Mesenchymal stem cell (in vitro differentiated cells and primary cell): ENCODE data around the gene GABRB3.

Experiments
- DNase-seq: peaks from one replicate; pipeline ENCODE4 v3.0.0-alpha.2; 2013
- H2AFZ ChIP-seq: one replicate; pipeline ENCODE4 v1.6.1; 2013; ENCODE audit warnings: low read depth, mild to moderate bottlenecking, control low read depth, inconsistent platforms, low read length, moderate library complexity
- H2AK5ac ChIP-seq: 2 replicates; pipeline ENCODE4 v1.6.1; 2013; ENCODE audit warnings: low read length, moderate library complexity, mild to moderate bottlenecking, inconsistent platforms; ENCODE audit not compliant: severe bottlenecking
- H2BK120ac ChIP-seq: one replicate; pipeline ENCODE4 v1.6.1; 2013; ENCODE audit warnings: low read depth, mild to moderate bottlenecking, inconsistent platforms, low read length, moderate library complexity
- H2BK12ac ChIP-seq, 2 experiments: one replicate each; pipeline ENCODE4 v1.6.1; 2013; ENCODE audit warnings: inconsistent platforms in 2 of 2, low read length in 2 of 2, mild to moderate bottlenecking in 2 of 2, moderate library complexity in 2 of 2, control low read depth in 1 of 2
- H2BK15ac ChIP-seq: one replicate; pipeline ENCODE4 v1.6.1; 2013; ENCODE audit warnings: mild to moderate bottlenecking, low read depth, inconsistent platforms; ENCODE audit not compliant: poor library complexity, severe bottlenecking
- H2BK5ac ChIP-seq: 2 replicates; pipeline ENCODE4 v1.6.1; 2013; ENCODE audit warnings: low read depth, mild to moderate bottlenecking, low read length, control low read depth, inconsistent platforms; ENCODE audit not compliant: poor library complexity, severe bottlenecking
- H3K14ac ChIP-seq, 2 experiments: one replicate each; pipeline ENCODE4 v1.6.1; 2013; ENCODE audit warnings: inconsistent platforms in 2 of 2, low read length in 2 of 2, control low read depth in 1 of 2, mild to moderate bottlenecking in 1 of 2, moderate library complexity in 1 of 2
- H3K18ac ChIP-seq, 2 experiments: one replicate each; pipeline ENCODE4 v1.6.1; 2013; ENCODE audit warnings: inconsistent platforms in 2 of 2, low read length in 2 of 2, control low read depth in 1 of 2, low read depth in 1 of 2, mild to moderate bottlenecking in 1 of 2
- H3K23ac ChIP-seq, 2 experiments: one replicate each; pipeline ENCODE4 v1.6.1; 2013; ENCODE audit warnings: inconsistent platforms in 2 of 2, low read length in 2 of 2, mild to moderate bottlenecking in 2 of 2, moderate library complexity in 2 of 2, control low read depth in 1 of 2
- H3K27ac ChIP-seq: 2 replicates; pipeline ENCODE4 v1.5.1; 2013; ENCODE audit warnings: mild to moderate bottlenecking, moderate library complexity, low read length, control low read depth, inconsistent platforms; ENCODE audit not compliant: poor library complexity, severe bottlenecking
- H3K27me3 ChIP-seq, 2 experiments: 2 replicates each; pipeline versions ENCODE4 v1.6.1 to v1.7.0; 2013; ENCODE audit warnings: low read length in 2 of 2, mild to moderate bottlenecking in 2 of 2, moderate library complexity in 2 of 2, control low read depth in 1 of 2, inconsistent platforms in 1 of 2; ENCODE audit not compliant: control insufficient read depth in 1 of 2, insufficient read depth in 1 of 2
- H3K36me3 ChIP-seq, 2 experiments: 2 replicates each; pipeline versions ENCODE4 v1.6.1 to v1.7.0; 2013; ENCODE audit warnings: low read length in 2 of 2, control low read depth in 1 of 2, inconsistent platforms in 1 of 2, low read depth in 1 of 2, mild to moderate bottlenecking in 1 of 2; ENCODE audit not compliant: insufficient read depth in 2 of 2, control insufficient read depth in 1 of 2
- H3K4ac ChIP-seq, 2 experiments: one replicate each; pipeline ENCODE4 v1.6.1; 2013; ENCODE audit warnings: inconsistent platforms in 2 of 2, low read length in 2 of 2, mild to moderate bottlenecking in 2 of 2, moderate library complexity in 2 of 2, control low read depth in 1 of 2, low read depth in 1 of 2
- H3K4me1 ChIP-seq: 2 replicates; pipeline ENCODE4 v1.6.1; 2013; ENCODE audit warnings: low read depth, low read length, control low read depth; ENCODE audit not compliant: control insufficient read depth, insufficient read depth
- H3K4me2 ChIP-seq: 2 replicates; pipeline ENCODE4 v1.6.1; 2013; ENCODE audit warnings: low read length, mild to moderate bottlenecking, inconsistent platforms; ENCODE audit not compliant: poor library complexity, severe bottlenecking
- H3K4me3 ChIP-seq, 2 experiments: 2 replicates each; pipeline versions ENCODE4 v1.5.1 to v1.7.0; 2013; ENCODE audit warnings: low read length in 2 of 2, mild to moderate bottlenecking in 2 of 2, control low read depth in 1 of 2, low read depth in 1 of 2; ENCODE audit not compliant: insufficient read depth in 1 of 2
- H3K79me1 ChIP-seq: replicated peaks from 2 replicates; pipeline ENCODE4 v1.6.1; 2013; ENCODE audit warnings: mild to moderate bottlenecking, control low read depth, low read length, inconsistent platforms; ENCODE audit not compliant: poor library complexity, severe bottlenecking
- H3K9ac ChIP-seq: 2 replicates; pipeline ENCODE4 v1.7.0; 2013; ENCODE audit warnings: mild to moderate bottlenecking, low read length, moderate library complexity
- H3K9me3 ChIP-seq: 2 replicates; pipeline ENCODE4 v1.7.0; 2013; ENCODE audit warnings: mild to moderate bottlenecking, low read length; ENCODE audit not compliant: control insufficient read depth
- H4K8ac ChIP-seq: one replicate; pipeline ENCODE4 v1.6.1; 2013; ENCODE audit warnings: inconsistent platforms, mild to moderate bottlenecking, low read length, moderate library complexity
- H4K91ac ChIP-seq: one replicate; pipeline ENCODE4 v1.6.1; 2013; ENCODE audit warnings: mild to moderate bottlenecking, low read length, inconsistent platforms
- WGBS: methylation state at CpG from one replicate; pipeline ENCODE4 v1.1.7; 2013; ENCODE audit warnings: mixed read lengths; 5-methylcytosine and 5-hydroxymethylcytosine counted together

GABRB3 gene

GRCh38 chr15:26615927-26616302 is 157.0 kb downstream of the GABRB3 start:
- no peak overlapping the region for H2BK12ac ChIP-seq
- H3K36me3 ChIP-seq: no peaks in the 10 kb centered on the region
- H3K4me3 ChIP-seq: no peak overlapping the region
- no peak overlapping the region for H3K4me2 ChIP-seq
- H3K27me3 ChIP-seq: no peaks in the 10 kb centered on the region
- H2BK5ac ChIP-seq: no peak overlapping the region
- H4K91ac ChIP-seq: no peak overlapping the region
- no peak overlapping the region for H3K27ac ChIP-seq
- no peak overlapping the region for H3K18ac ChIP-seq
- no peak for DNase-seq
- H3K23ac ChIP-seq: no peak overlapping the region
- H4K8ac ChIP-seq: no peak overlapping the region
- H3K4me1 ChIP-seq: no peaks in the 10 kb centered on the region
- no peak overlapping the region for H3K9ac ChIP-seq
- H3K79me1 ChIP-seq: no peaks in the 10 kb centered on the region
- peaks cover 14% of the 10 kb centered on the region for H3K9me3 ChIP-seq
- no peak overlapping the region for H2AFZ ChIP-seq
- no peak overlapping the region for H3K14ac ChIP-seq
- no peak overlapping the region for H2BK120ac ChIP-seq
- WGBS: 81% methylated on average over 3 of the region's 3 CpGs
- no peak overlapping the region for H2AK5ac ChIP-seq
- H3K4ac ChIP-seq: no peak overlapping the region
- H2BK15ac ChIP-seq: no peak overlapping the region

GRCh38 chr15:26615188-26615926 is 157.5 kb downstream of the GABRB3 start:
- no peak overlapping the region for H3K4me2 ChIP-seq
- H4K8ac ChIP-seq: no peak overlapping the region
- peaks cover 17% of the 10 kb centered on the region for H3K9me3 ChIP-seq
- H2BK15ac ChIP-seq: no peak overlapping the region
- no peak overlapping the region for H2BK5ac ChIP-seq
- H3K4me3 ChIP-seq: no peak overlapping the region
- no peaks in the 10 kb centered on the region for H3K4me1 ChIP-seq
- no peak overlapping the region for H3K14ac ChIP-seq
- H4K91ac ChIP-seq: no peak overlapping the region
- no peak overlapping the region for H3K4ac ChIP-seq
- H3K79me1 ChIP-seq: no peaks in the 10 kb centered on the region
- DNase-seq: no peak
- 91% methylated on average over 7 of the region's 7 CpGs for WGBS
- no peaks in the 10 kb centered on the region for H3K36me3 ChIP-seq
- no peak overlapping the region for H2BK12ac ChIP-seq
- H2AFZ ChIP-seq: no peak overlapping the region
- H3K18ac ChIP-seq: no peak overlapping the region
- no peak overlapping the region for H2BK120ac ChIP-seq
- H3K27me3 ChIP-seq: no peaks in the 10 kb centered on the region
- no peak overlapping the region for H3K9ac ChIP-seq
- no peak overlapping the region for H3K23ac ChIP-seq
- H3K27ac ChIP-seq: no peak overlapping the region
- H2AK5ac ChIP-seq: no peak overlapping the region

GRCh38 chr15:26614734-26615133 is 158.1 kb downstream of the GABRB3 start:
- H3K4me2 ChIP-seq: no peak overlapping the region
- H4K91ac ChIP-seq: no peak overlapping the region
- no peak overlapping the region for H3K18ac ChIP-seq
- H2AFZ ChIP-seq: no peak overlapping the region
- no peak overlapping the region for H3K4me3 ChIP-seq
- no peak overlapping the region for H3K23ac ChIP-seq
- H3K9ac ChIP-seq: no peak overlapping the region
- H3K4ac ChIP-seq: no peak overlapping the region
- H4K8ac ChIP-seq: no peak overlapping the region
- no peaks in the 10 kb centered on the region for H3K36me3 ChIP-seq
- no peak overlapping the region for H2AK5ac ChIP-seq
- H2BK15ac ChIP-seq: no peak overlapping the region
- 60% methylated on average over 1 of the region's 3 CpGs for WGBS
- no peak overlapping the region for H3K14ac ChIP-seq
- H2BK12ac ChIP-seq: no peak overlapping the region
- no peak overlapping the region for H2BK5ac ChIP-seq
- H3K4me1 ChIP-seq: no peaks in the 10 kb centered on the region
- H2BK120ac ChIP-seq: no peak overlapping the region
- H3K9me3 ChIP-seq: peaks cover 20% of the 10 kb centered on the region
- DNase-seq: no peak
- no peaks in the 10 kb centered on the region for H3K79me1 ChIP-seq
- no peaks in the 10 kb centered on the region for H3K27me3 ChIP-seq
- H3K27ac ChIP-seq: no peak overlapping the region

GRCh38 chr15:26598704-26599103 is 174.2 kb downstream of the GABRB3 start:
- H3K9ac ChIP-seq: no peak overlapping the region
- H3K4ac ChIP-seq: no peak overlapping the region
- H2BK15ac ChIP-seq: no peak overlapping the region
- no peak overlapping the region for H2BK5ac ChIP-seq
- H2AK5ac ChIP-seq: no peak overlapping the region
- H3K18ac ChIP-seq: no peak overlapping the region
- no peaks in the 10 kb centered on the region for H3K79me1 ChIP-seq
- no peak overlapping the region for H3K4me3 ChIP-seq
- no peak overlapping the region for H3K4me2 ChIP-seq
- H3K27ac ChIP-seq: no peak overlapping the region
- no peaks in the 10 kb centered on the region for H3K4me1 ChIP-seq
- no peaks in the 10 kb centered on the region for H3K27me3 ChIP-seq
- no peaks in the 10 kb centered on the region for H3K36me3 ChIP-seq
- no peak overlapping the region for H2BK12ac ChIP-seq
- peaks cover 46% of the 10 kb centered on the region for H3K9me3 ChIP-seq
- no peak overlapping the region for H3K23ac ChIP-seq
- DNase-seq: no peak
- H4K91ac ChIP-seq: no peak overlapping the region
- no peak overlapping the region for H2AFZ ChIP-seq
- H4K8ac ChIP-seq: no peak overlapping the region
- no peak overlapping the region for H3K14ac ChIP-seq
- no peak overlapping the region for H2BK120ac ChIP-seq
- WGBS: 51% methylated on average over 2 of the region's 2 CpGs
